B cell (primary cell): ENCODE data around the gene PSMC6.

Experiments used
- CTCF ChIP-seq: fragments of 200-600 bp; IDR thresholded peaks from one replicate; pipeline ENCODE4 v1.8.0; 2022; ENCODE audit warnings: antibody characterized with exemption, mild to moderate bottlenecking
- EZH2 ChIP-seq: IDR thresholded peaks from 2 replicates; pipeline ENCODE4 v1.6.1; 2012; ENCODE audit warnings: borderline replicate concordance, low read depth, mild to moderate bottlenecking, moderate library complexity, low read length; ENCODE audit not compliant: insufficient read depth, poor library complexity, severe bottlenecking

GRCh38 chr14:52755607-52756316 is 48.8 kb downstream of the PSMC6 start:
- TF ChIP-seq CTCF: no peak
- TF ChIP-seq EZH2: no peak
